Hepatocyte (in vitro differentiated cells): ENCODE results near the gene ZNF423.

ENCODE experiments used
- EZH2phosphoT487 ChIP-seq: fragments of 200-600 bp; sonication (generic); IDR thresholded peaks from one replicate; pipeline ENCODE4 v1.6.1; 2018; ENCODE audit warnings: antibody characterized with exemption, mild to moderate bottlenecking, low read depth, moderate library complexity; ENCODE audit not compliant: unreplicated experiment, severe bottlenecking
- TF ChIP-seq, protein P1 (sequence below): fragments of 200-600 bp; sonication (generic); IDR thresholded peaks from 2 replicates; pipeline ENCODE4 v1.5.1; 2016; ENCODE audit warnings: antibody characterized with exemption, mild to moderate bottlenecking; ENCODE audit not compliant: poor library complexity

DNA sequence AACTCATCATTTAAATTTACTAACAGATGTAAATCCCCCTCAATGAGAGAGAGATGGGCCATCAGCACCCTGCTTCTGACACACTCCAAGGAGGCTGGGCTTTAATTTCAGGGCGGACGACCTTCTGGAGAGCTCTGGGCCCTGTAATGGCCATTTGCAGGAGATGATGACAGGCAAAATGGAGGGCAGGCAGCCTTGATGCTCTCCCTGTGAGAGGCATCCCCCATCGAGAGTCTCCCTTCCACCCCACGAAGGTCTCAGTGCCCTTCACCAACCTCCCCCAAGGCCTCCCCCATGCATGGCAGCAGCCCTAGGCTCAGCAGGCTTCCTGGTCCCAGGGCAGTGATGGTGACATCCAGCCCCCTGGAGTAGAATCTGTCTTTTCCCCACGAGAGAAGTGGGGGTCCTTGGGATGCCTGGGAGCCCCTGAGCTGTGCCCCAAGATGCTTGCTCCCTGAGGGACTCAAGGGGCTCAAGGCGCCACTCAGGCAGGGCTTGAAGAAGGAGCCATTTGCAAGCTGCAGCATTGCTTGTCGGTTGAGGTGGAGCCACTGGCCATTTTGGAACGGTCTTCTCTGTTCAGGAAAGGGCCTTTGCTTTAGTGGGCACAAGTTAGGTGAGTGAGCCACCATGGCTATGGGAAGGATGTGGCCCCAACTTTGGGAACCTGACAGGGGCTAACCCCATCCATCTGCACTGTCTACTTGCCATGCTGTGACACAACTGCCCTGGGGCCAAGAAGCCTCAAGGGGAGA is 399.7 kb downstream of the ZNF423 start:
- TF ChIP-seq, protein P1, sequence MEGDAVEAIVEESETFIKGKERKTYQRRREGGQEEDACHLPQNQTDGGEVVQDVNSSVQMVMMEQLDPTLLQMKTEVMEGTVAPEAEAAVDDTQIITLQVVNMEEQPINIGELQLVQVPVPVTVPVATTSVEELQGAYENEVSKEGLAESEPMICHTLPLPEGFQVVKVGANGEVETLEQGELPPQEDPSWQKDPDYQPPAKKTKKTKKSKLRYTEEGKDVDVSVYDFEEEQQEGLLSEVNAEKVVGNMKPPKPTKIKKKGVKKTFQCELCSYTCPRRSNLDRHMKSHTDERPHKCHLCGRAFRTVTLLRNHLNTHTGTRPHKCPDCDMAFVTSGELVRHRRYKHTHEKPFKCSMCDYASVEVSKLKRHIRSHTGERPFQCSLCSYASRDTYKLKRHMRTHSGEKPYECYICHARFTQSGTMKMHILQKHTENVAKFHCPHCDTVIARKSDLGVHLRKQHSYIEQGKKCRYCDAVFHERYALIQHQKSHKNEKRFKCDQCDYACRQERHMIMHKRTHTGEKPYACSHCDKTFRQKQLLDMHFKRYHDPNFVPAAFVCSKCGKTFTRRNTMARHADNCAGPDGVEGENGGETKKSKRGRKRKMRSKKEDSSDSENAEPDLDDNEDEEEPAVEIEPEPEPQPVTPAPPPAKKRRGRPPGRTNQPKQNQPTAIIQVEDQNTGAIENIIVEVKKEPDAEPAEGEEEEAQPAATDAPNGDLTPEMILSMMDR, result no peak
- no peak for TF ChIP-seq EZH2phosphoT487
